Glutamatergic neuron (in vitro differentiated cells): ENCODE results near the gene DSN1. TPM values are rescaled to one million over a fixed set of nuclear protein-coding genes. Genes with fewer than 3 reads are reported as not detected.

Experiments
- DNase-seq: peaks from one replicate; pipeline ENCODE4 v3.0.0; 2022
- H3K27ac Mint-ChIP-seq: one replicate; pipeline ENCODE4 v1.8.0; 2020; ENCODE audit warnings: mild to moderate bottlenecking, mixed read lengths, inconsistent platforms; ENCODE audit not compliant: unreplicated experiment
- H3K27me3 Mint-ChIP-seq: one replicate; pipeline ENCODE4 v1.8.0; 2020; ENCODE audit warnings: mild to moderate bottlenecking, moderate library complexity, mixed read lengths, inconsistent platforms; ENCODE audit not compliant: unreplicated experiment
- H3K36me3 Mint-ChIP-seq: one replicate; pipeline ENCODE4 v1.8.0; 2020; ENCODE audit warnings: mild to moderate bottlenecking, mixed read lengths, inconsistent platforms; ENCODE audit not compliant: unreplicated experiment
- H3K4me1 Mint-ChIP-seq: one replicate; pipeline ENCODE4 v1.8.0; 2020; ENCODE audit warnings: mild to moderate bottlenecking, low read depth, mixed read lengths, inconsistent platforms; ENCODE audit not compliant: unreplicated experiment
- H3K4me3 Mint-ChIP-seq: one replicate; pipeline ENCODE4 v1.8.0; 2020; ENCODE audit warnings: mild to moderate bottlenecking, mixed read lengths, inconsistent platforms; ENCODE audit not compliant: unreplicated experiment
- H3K9me3 Mint-ChIP-seq: one replicate; pipeline ENCODE4 v1.8.0; 2020; ENCODE audit warnings: mild to moderate bottlenecking, moderate library complexity, mixed read lengths, inconsistent platforms; ENCODE audit not compliant: unreplicated experiment
- CTCF ChIP-seq: fragments of 200-600 bp; sonication (generic); IDR thresholded peaks from one replicate; pipeline ENCODE4 v1.5.0; 2021; ENCODE audit not compliant: partially characterized antibody, unreplicated experiment
- total RNA-seq: library from RNA; stranded (reverse); fragmentation: NEBNext Ultra II Directional; extraction: Animal tissue kit (Norgen Biotek cat#: 25700); gene quantifications from one replicate; pipeline ENCODE4 v1.2.1, GENCODE V29; 2021; ENCODE audit not compliant: unreplicated experiment

Gene DSN1
- total RNA-seq, 1 donor from 2014 or later = 6.4 TPM

GRCh38 chr20:36796875-36797274 lies 23.3 kb upstream of the DSN1 start:
- Mint-ChIP-seq H3K4me1 (no peaks in the 10 kb centered on the region), H3K4me3 (no peak overlapping the region), H3K27me3 (peaks cover 3% of the 10 kb centered on the region), H3K9me3 (peaks cover 1% of the 10 kb centered on the region), H3K36me3 (no peaks in the 10 kb centered on the region), H3K27ac (no peak overlapping the region)
- no peak for DNase-seq
- no peak for TF ChIP-seq CTCF

GRCh38 chr20:36796117-36796516 lies 22.6 kb upstream of the DSN1 start:
- DNase-seq = no peak
- no peak for TF ChIP-seq CTCF
- H3K9me3 Mint-ChIP-seq = peaks cover 1% of the 10 kb centered on the region
- H3K27me3 Mint-ChIP-seq = peaks cover 6% of the 10 kb centered on the region
- H3K4me3 Mint-ChIP-seq = no peak overlapping the region
- no peak overlapping the region for H3K27ac Mint-ChIP-seq
- H3K36me3 Mint-ChIP-seq = no peaks in the 10 kb centered on the region
- no peaks in the 10 kb centered on the region for H3K4me1 Mint-ChIP-seq

- no peak overlapping the region for H3K4me3 Mint-ChIP-seq
- no peaks in the 10 kb centered on the region for H3K9me3 Mint-ChIP-seq
- no peaks in the 10 kb centered on the region for H3K4me1 Mint-ChIP-seq
- no peak for TF ChIP-seq CTCF
- no peak overlapping the region for H3K27ac Mint-ChIP-seq
- no peaks in the 10 kb centered on the region for H3K36me3 Mint-ChIP-seq
- peaks cover 6% of the 10 kb centered on the region for H3K27me3 Mint-ChIP-seq
- DNase-seq = no peak
These were observed 22.1 kb upstream of the DSN1 start for GRCh38 chr20:36795691-36796090.

GRCh38 chr20:36794116-36794474 lies 20.5 kb upstream of the DSN1 start:
- Mint-ChIP-seq H3K4me1 (no peaks in the 10 kb centered on the region), H3K27ac (no peak overlapping the region), H3K27me3 (peaks cover 6% of the 10 kb centered on the region), H3K4me3 (no peak overlapping the region), H3K9me3 (no peaks in the 10 kb centered on the region), H3K36me3 (no peaks in the 10 kb centered on the region)
- TF ChIP-seq CTCF = no peak
- DNase-seq = no peak

- no peaks in the 10 kb centered on the region for H3K4me1 Mint-ChIP-seq
- no peak for DNase-seq
- no peak for TF ChIP-seq CTCF
- no peak overlapping the region for H3K4me3 Mint-ChIP-seq
- no peaks in the 10 kb centered on the region for H3K36me3 Mint-ChIP-seq
- peaks cover 6% of the 10 kb centered on the region for H3K27me3 Mint-ChIP-seq
- H3K9me3 Mint-ChIP-seq = peaks cover 1% of the 10 kb centered on the region
- H3K27ac Mint-ChIP-seq = no peak overlapping the region
These were observed 19.9 kb upstream of the DSN1 start for GRCh38 chr20:36793294-36794115.
